DOHH2 (cell line): ENCODE data around the gene BCAR1.

Experiments
- H3F3A ChIP-seq: fragments of 200-600 bp; sonication (generic), shearing (Covaris generic); 2 replicates; pipeline ENCODE4 v1.6.0; 2016; ENCODE audit warnings: antibody characterized with exemption, mild to moderate bottlenecking; ENCODE audit not compliant: control insufficient read depth, insufficient read depth
- H3K27ac ChIP-seq: fragments of 200-600 bp; sonication (generic); 2 replicates; pipeline ENCODE4 v1.5.1; 2014; ENCODE audit warnings: low read depth, mild to moderate bottlenecking, low read length, moderate library complexity
- H3K27me3 ChIP-seq: fragments of 200-600 bp; sonication (generic); 2 replicates; pipeline ENCODE4 v1.6.1; 2014; ENCODE audit warnings: mild to moderate bottlenecking, low read length, mixed read lengths; ENCODE audit not compliant: control insufficient read depth
- H3K36me3 ChIP-seq: fragments of 200-600 bp; sonication (generic); 2 replicates; pipeline ENCODE4 v1.6.1; 2014; ENCODE audit warnings: mild to moderate bottlenecking, low read length, moderate library complexity, mixed read lengths; ENCODE audit not compliant: control insufficient read depth
- H3K4me1 ChIP-seq: fragments of 200-600 bp; sonication (generic); 2 replicates; pipeline ENCODE4 v1.6.1; 2014; ENCODE audit warnings: mild to moderate bottlenecking, low read length, mixed read lengths; ENCODE audit not compliant: control insufficient read depth
- H3K4me2 ChIP-seq: fragments of 200-600 bp; sonication (generic); 2 replicates; pipeline ENCODE4 v1.6.0; 2014; ENCODE audit warnings: mild to moderate bottlenecking, low read length, moderate library complexity
- H3K4me3 ChIP-seq: fragments of 200-600 bp; sonication (generic); 2 replicates; pipeline ENCODE4 v1.5.1; 2014; ENCODE audit warnings: mild to moderate bottlenecking, low read length, mixed read lengths
- H3K79me2 ChIP-seq: fragments of 200-600 bp; sonication (generic); 2 replicates; pipeline ENCODE4 v1.6.1; 2014; ENCODE audit warnings: mild to moderate bottlenecking, low read length, mixed read lengths; ENCODE audit not compliant: control insufficient read depth
- H3K9me2 ChIP-seq: fragments of 200-600 bp; sonication (generic); replicated peaks from 2 replicates; pipeline ENCODE4 v1.6.1; 2014; ENCODE audit warnings: mild to moderate bottlenecking, low read length, mixed read lengths; ENCODE audit not compliant: control insufficient read depth
- H3K9me3 ChIP-seq: fragments of 200-600 bp; sonication (generic); 2 replicates; pipeline ENCODE4 v1.6.1; 2014; ENCODE audit warnings: antibody characterized with exemption, low read length, mixed read lengths; ENCODE audit not compliant: control insufficient read depth, insufficient read depth
- H4K20me1 ChIP-seq: fragments of 200-600 bp; sonication (generic); 2 replicates; pipeline ENCODE4 v1.6.0; 2014; ENCODE audit warnings: low read depth, mild to moderate bottlenecking, antibody characterized with exemption, low read length, moderate library complexity; ENCODE audit not compliant: control insufficient read depth, insufficient read depth
- EZH2phosphoT487 ChIP-seq: fragments of 200-600 bp; sonication (generic); IDR thresholded peaks from 2 replicates; pipeline ENCODE4 v1.6.1; 2017; ENCODE audit warnings: borderline replicate concordance, mild to moderate bottlenecking, antibody characterized with exemption, low read length, moderate library complexity, mixed read lengths
- TF ChIP-seq, protein P1 (sequence below): fragments of 200-600 bp; sonication (generic); IDR thresholded peaks from one replicate; pipeline ENCODE4 v1.5.1; 2014; ENCODE audit warnings: antibody characterized with exemption, mild to moderate bottlenecking, low read depth, low read length; ENCODE audit not compliant: poor library complexity, severe bottlenecking

The BCAR1 gene

DNA sequence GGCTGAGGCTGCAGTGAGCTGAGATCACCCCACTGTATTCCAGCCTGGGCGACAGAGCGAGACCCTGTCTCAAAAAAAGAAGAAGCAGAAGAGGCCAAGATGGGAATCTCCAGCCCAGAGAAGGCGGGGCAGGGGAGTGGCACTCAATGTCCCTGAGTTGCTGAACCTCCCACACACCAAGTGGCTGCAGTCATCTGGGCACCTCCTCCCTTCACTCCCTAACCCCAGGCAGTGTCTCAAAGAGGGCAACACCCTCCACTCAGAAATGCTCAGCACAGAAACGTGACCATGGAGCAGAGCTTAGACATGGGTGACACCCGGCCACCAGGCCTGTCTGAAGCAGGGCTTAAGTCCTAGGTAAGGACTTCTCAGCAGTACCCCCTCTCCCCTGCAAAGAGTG lies 36.3 kb upstream of the BCAR1 start:
- Histone ChIP-seq H4K20me1 (no peaks in the 10 kb centered on the region), H3K9me3 (no peaks in the 10 kb centered on the region), H3K27ac (no peak overlapping the region), H3K27me3 (no peaks in the 10 kb centered on the region), H3K36me3 (no peaks in the 10 kb centered on the region; the same call in 1 of the 2 replicates), H3K79me2 (no peaks in the 10 kb centered on the region), H3K4me1 (no peaks in the 10 kb centered on the region), H3K9me2 (no peaks in the 10 kb centered on the region), H3K4me3 (no peak overlapping the region), H3F3A (no peaks in the 10 kb centered on the region), H3K4me2 (no peak overlapping the region)
- no peak for TF ChIP-seq EZH2phosphoT487
- TF ChIP-seq, protein P1, sequence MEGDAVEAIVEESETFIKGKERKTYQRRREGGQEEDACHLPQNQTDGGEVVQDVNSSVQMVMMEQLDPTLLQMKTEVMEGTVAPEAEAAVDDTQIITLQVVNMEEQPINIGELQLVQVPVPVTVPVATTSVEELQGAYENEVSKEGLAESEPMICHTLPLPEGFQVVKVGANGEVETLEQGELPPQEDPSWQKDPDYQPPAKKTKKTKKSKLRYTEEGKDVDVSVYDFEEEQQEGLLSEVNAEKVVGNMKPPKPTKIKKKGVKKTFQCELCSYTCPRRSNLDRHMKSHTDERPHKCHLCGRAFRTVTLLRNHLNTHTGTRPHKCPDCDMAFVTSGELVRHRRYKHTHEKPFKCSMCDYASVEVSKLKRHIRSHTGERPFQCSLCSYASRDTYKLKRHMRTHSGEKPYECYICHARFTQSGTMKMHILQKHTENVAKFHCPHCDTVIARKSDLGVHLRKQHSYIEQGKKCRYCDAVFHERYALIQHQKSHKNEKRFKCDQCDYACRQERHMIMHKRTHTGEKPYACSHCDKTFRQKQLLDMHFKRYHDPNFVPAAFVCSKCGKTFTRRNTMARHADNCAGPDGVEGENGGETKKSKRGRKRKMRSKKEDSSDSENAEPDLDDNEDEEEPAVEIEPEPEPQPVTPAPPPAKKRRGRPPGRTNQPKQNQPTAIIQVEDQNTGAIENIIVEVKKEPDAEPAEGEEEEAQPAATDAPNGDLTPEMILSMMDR: no peak

DNA sequence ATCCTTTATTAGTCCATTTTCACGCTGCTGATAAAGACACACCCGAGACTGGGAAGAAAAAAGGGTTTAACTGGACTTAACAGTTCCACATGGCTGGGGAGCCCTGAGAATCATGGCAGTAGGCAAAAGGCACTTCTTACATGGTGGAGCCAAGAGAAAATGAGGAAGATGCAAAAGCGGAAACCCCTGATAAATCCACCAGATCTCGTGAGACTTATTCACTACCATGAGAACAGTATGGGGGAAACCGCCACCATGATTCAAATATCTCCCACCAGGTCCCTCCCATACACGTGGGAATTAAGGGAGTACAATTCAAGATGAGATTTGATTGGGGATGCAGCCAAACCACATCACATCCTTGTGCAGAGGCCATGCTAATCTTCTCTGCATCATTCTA lies 35.0 kb upstream of the BCAR1 start:
- Histone ChIP-seq H3K9me3 (no peaks in the 10 kb centered on the region), H3K4me1 (no peaks in the 10 kb centered on the region), H3K27me3 (no peaks in the 10 kb centered on the region), H3K27ac (no peak overlapping the region), H3K4me2 (no peak overlapping the region), H3K36me3 (no peaks in the 10 kb centered on the region; the same call in 1 of the 2 replicates), H3F3A (no peaks in the 10 kb centered on the region), H3K4me3 (no peak overlapping the region), H3K9me2 (no peaks in the 10 kb centered on the region), H4K20me1 (no peaks in the 10 kb centered on the region), H3K79me2 (no peaks in the 10 kb centered on the region)
- no peak for TF ChIP-seq EZH2phosphoT487
- TF ChIP-seq, protein P1: no peak

DNA sequence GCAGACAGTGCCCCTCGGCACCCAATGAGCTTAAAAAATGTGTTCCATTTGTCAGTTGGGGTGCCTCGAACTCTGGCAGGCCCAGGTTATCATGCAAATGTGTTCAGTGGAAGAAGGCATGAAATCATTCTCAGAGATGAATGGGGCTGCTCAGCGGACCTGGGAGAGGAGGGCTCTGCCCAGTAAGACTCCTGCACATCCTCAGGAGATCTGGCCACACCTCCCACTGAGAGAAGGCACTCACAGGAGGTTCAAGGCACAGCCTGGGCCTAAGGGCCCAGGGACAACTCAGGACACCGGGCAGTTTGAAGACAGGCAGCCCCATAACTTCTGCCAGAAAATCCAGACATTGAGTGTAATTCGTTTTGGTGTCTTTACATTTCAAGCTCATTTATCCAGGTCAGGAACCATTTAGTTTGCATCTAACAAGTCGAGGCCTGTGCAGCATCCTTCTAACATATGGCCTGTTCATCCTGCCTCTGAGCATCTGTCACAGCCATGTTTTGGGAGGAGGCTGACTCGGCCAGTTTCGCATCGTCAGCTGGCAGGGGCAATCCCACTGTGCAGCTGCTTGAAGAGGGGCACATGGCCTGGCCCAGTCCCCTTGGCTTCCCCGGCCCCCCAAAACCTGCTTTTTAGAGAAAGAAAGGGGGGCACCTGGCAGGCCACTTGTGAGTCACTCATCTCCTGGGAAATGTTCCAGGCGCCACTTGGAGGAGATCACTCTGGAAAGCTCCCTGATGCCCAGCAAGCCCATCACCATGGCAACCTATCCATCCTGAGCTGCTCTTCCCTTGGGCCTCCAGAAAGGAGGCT lies 31.2 kb upstream of the BCAR1 start:
- Histone ChIP-seq H3K4me2 (no peak overlapping the region), H3K4me3 (no peak overlapping the region), H3K27me3 (no peaks in the 10 kb centered on the region), H3K79me2 (no peaks in the 10 kb centered on the region), H3K36me3 (no peaks in the 10 kb centered on the region), H3K27ac (no peak overlapping the region), H3K4me1 (no peaks in the 10 kb centered on the region), H3K9me3 (no peaks in the 10 kb centered on the region), H3F3A (no peaks in the 10 kb centered on the region), H3K9me2 (no peaks in the 10 kb centered on the region), H4K20me1 (no peaks in the 10 kb centered on the region)
- TF ChIP-seq, protein P1: no peak
- no peak for TF ChIP-seq EZH2phosphoT487
